ENCODE measurements around the gene GRPEL1.

DNA sequence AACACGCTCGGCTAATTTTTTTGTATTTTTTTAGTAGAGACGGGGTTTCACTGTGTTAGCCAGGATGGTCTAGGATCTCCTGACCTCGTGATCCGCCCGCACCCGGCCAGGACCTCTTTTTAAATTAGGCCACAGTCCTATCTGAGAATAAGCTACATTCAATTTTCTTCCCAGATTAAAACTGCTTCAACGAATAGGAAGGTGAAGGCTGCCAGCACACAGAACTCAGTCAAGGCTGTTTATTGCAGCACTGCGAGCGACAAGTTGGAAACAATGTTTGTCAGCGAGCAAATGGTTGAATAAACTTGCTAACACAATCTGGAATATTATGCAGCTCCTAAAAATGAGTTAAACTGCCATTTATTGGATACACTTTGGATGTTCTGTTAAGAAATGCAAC lies 1.9 kb downstream of the GRPEL1 start:
- TF ChIP-seq, protein P1, sequence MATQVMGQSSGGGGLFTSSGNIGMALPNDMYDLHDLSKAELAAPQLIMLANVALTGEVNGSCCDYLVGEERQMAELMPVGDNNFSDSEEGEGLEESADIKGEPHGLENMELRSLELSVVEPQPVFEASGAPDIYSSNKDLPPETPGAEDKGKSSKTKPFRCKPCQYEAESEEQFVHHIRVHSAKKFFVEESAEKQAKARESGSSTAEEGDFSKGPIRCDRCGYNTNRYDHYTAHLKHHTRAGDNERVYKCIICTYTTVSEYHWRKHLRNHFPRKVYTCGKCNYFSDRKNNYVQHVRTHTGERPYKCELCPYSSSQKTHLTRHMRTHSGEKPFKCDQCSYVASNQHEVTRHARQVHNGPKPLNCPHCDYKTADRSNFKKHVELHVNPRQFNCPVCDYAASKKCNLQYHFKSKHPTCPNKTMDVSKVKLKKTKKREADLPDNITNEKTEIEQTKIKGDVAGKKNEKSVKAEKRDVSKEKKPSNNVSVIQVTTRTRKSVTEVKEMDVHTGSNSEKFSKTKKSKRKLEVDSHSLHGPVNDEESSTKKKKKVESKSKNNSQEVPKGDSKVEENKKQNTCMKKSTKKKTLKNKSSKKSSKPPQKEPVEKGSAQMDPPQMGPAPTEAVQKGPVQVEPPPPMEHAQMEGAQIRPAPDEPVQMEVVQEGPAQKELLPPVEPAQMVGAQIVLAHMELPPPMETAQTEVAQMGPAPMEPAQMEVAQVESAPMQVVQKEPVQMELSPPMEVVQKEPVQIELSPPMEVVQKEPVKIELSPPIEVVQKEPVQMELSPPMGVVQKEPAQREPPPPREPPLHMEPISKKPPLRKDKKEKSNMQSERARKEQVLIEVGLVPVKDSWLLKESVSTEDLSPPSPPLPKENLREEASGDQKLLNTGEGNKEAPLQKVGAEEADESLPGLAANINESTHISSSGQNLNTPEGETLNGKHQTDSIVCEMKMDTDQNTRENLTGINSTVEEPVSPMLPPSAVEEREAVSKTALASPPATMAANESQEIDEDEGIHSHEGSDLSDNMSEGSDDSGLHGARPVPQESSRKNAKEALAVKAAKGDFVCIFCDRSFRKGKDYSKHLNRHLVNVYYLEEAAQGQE (IDR thresholded peaks at IDR 0.05) = no peak
- TF ChIP-seq TP53 (CRISPR knock-in tag; IDR thresholded peaks at IDR 0.05) (no peak), POLR2AphosphoS2 (conservative IDR thresholded peaks at IDR 0.05; ENCODE audit: low read length) (no peak), BHLHE40 (IDR thresholded peaks at IDR 0.05; ENCODE audit: low read depth, low read length) (no peak)

Measured in A549 (cell line).